Measurements from ENCODE around the gene INTS14.
"Not testable (repeated sequence)": the region's sequence is repeated elsewhere in the genome, so short reads cannot be mapped to it uniquely, and the experiment has no call there.

Gene INTS14

GRCh38 chr15:65630760-65631159, 19.8 kb upstream of the INTS14 start:
- no peak for DNase-seq

- no peak for DNase-seq
Observed at GRCh38 chr15:65629548-65629947, 18.6 kb upstream of the INTS14 start.

GRCh38 chr15:65626856-65627255, 15.9 kb upstream of the INTS14 start:
- no peak for DNase-seq

- no peak for DNase-seq
Observed at GRCh38 chr15:65623103-65623502, 12.2 kb upstream of the INTS14 start.

DNA sequence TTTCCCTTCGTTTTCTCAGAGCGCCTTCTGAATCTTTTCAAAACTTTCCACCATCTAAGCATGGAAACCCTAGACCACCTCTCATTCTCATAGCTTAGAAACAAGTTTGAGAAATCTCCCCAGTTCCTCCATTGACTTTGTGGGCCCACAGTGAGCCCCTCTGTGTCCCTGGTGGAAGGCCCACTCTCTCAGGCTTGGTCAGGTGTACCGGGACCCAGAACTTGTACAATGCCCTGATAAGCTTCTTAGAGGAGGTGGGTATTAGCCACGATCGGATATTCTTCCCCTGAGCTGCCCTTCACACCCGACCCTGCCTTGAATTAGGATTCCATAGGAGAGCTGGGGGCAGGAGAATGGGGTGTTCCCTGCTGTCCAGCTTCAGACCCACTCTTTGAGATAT, 10.7 kb upstream of the INTS14 start, which contains the start of gene SLC24A1:
SLC24A1 (plus strand) TSS at position 301 of the 400 bp plus-strand sequence. CDS start 2,143 bp downstream, outside the sequence.
- DNase-seq = no peak

DNA sequence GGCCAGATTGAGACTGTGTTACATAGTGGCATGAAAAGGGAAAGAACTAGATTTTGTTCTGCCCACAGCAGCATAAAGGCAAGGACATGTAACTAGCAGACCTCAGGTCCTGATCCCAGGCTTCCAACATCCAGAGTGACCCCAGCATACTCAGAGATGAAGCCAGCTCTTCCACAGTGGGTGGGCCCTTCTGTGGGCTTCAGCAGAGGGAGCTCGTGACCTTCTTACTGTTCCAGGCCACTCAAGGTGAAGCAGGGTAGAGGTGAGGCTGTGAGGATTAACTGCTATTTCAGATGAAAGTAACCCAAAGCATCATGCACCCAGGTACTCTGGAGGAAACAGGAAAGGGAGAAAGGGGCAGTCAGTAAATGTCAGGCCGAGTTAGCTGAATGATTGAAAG, 9.9 kb upstream of the INTS14 start:
- DNase-seq = no peak

GRCh38 chr15:65619626-65620290, 8.8 kb upstream of the INTS14 start:
- no peak for DNase-seq

GRCh38 chr15:65618560-65619109, 7.7 kb upstream of the INTS14 start:
- DNase-seq = no peak

- not testable (repeated sequence) for DNase-seq
Observed at GRCh38 chr15:65615887-65616286, 5.0 kb upstream of the INTS14 start.

DNA sequence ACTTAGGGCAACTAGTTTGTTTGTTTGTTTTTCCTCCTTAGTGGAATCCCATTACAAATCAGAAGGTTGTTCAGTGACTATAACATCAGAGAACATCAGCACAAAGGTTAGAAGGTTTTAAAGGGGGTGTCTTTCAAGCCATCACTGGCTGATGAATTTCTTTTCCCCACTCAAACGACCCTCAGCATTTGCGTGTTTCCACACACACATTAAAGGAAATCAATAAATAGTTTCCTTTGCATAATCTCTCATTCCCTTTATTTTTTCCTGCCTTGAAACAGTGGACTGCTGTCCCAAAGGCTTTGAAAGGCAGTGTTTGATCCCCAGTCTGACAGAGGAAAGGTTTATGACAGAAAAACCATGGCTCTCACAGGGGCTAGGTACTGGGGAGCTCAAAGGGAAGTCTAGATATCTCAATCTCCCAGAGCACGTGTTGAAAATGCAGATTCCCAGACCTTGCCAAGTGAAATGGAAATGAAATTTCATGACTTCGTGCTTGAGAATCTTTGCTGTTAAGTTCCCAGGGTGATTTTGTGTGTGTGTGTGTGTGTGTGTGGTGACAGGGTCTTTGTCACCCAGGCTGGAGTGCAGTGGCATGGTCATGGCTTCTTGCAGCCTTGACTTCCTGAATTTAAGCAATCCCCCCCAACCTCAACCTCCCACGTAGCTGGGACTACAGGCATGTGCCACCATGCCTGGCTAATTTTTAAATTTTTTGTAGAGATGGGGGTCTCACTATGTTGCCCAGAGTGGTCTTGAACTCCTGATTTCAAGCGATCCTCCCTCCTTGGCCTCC, 2.2 kb upstream of the INTS14 start:
- no peak for DNase-seq

- no peak for DNase-seq
Observed at GRCh38 chr15:65612616-65612946, 1.6 kb upstream of the INTS14 start.

- no peak for DNase-seq
Observed at GRCh38 chr15:65611888-65612615, 1.1 kb upstream of the INTS14 start.

GRCh38 chr15:65603559-65603958, 7.4 kb downstream of the INTS14 start:
- DNase-seq = no peak

- DNase-seq = no peak
Observed at GRCh38 chr15:65603134-65603533, 7.8 kb downstream of the INTS14 start.

DNA sequence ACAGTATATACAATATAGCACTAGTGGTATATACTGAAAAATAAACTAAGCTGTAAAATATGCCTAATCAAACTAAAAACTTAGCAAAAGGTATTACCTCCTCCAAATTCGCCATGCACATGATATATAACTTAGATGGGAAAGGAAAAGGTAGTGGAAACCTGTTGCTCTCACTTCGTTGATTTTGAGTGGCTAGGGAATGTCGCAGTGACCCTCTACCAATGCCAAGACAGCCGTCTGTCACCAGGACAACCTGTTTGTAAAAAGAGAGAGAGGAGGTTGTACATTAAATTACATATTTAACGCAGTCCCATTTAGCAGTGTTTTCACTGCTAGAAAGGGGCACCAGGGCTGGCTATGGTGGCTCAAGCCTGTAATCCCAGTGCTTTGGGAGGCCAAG, 11.3 kb downstream of the INTS14 start:
- no peak for DNase-seq

- no peak for DNase-seq
Observed at GRCh38 chr15:65598468-65598867, 12.5 kb downstream of the INTS14 start.

DNA sequence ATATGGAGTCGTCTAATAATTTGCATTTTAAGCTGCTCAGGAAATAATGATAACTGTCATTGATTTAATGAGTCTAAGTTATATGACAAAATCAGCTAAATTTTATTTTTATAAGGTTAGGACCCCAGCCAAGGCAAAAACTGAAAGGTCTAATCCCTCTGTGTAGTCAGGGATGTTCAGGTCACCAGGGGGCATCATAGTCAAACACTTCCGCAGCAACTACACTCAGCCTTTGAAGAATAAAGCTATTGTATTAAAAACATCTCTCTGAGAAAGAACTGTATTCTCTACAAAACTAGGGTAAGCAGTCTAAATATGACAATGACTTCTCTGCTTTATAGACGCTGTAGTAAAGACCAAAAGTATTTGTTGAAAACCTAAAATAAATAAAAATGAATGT, 15.0 kb downstream of the INTS14 start:
- DNase-seq = peak; percentile 14

DNA sequence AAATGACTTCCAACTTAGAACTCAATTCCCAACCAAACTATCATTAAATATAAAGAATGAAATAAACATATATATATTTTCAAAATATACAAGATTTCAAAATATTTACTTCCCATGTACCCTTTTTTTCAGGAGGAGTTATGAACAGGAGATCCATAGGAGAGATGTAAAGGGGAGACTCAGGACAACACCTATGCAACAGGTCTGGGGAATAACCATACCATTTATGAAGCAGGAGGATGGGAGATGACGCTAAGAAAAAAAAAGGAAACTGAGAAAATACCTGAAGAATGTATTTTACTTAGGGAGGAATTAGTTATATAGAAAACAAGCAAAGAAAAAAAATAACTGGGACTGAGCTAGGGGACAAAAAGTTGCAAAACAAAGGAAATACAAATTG, 23.8 kb downstream of the INTS14 start:
- no peak for DNase-seq

- DNase-seq = no peak
Observed at GRCh38 chr15:65584241-65584640, 26.7 kb downstream of the INTS14 start.

- peak; percentile 56 for DNase-seq
Observed at GRCh38 chr15:65583701-65584100, 27.2 kb downstream of the INTS14 start.

GRCh38 chr15:65580287-65580686, 30.6 kb downstream of the INTS14 start:
- no peak for DNase-seq

DNA sequence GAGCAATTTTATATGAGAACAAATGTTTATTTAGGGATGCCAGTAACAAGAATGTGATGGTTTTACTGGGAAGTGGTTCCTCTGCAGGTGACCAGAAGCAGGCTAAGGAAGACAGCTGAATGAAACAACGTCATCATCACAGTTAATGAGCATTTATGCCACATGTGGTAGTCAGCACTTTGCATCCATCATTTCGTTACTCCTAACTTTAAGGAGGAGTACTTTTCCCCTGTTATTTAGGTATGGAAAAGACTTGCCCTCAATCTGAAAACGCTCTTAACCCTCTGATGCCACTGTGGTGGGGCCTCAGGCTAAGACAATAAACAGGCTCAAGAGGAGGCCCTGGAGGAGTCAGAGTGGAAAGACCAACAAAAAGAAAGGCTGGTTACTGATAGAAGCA, 31.2 kb downstream of the INTS14 start:
- DNase-seq = no peak

GRCh38 chr15:65578904-65579728, 31.8 kb downstream of the INTS14 start:
- no peak for DNase-seq
